ENCODE results near the gene SELP.

Gene SELP

DNA sequence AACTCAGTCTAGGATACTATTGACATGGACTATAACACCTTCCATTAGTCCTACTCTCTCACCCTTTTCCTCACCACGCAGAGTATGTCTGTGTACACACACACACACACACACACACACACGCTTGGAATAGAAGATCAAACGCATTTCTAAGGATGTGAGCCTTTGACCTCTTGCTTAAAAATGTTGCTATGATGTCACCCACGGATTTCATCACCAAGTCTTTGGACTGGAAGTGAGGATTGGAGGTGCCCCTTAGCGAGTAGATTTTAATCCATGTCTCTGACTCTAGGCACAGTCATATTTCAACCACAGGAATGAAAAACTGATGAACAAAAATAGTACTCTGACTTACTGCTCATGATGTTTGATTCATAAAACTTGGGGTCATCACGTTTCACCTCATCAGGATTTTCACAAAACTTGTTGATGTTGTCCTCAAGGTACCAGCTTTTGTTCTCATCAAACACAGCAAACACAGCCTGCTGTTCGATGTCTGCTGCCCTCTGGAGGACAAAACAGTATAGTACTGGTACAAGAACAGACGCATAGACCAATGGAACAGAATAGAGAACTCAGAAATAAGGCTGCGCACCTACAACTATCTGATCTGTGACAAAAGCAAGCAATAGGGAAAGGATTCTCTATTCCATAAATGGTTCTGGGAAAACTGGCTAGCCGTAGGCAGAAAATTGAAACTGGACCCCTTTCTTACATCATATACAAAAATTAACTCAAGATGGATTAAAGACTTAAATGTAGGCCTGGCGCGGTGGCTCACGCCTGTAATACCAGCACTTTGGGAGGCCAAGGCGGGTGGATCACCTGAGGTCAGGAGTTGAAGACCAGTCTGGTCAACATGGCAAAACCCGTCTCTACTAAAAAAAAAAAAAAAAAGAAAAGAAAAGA is 83.6 kb downstream of the SELP start:
- Histone ChIP-seq H4K20me1 (ENCODE audit: insufficient read depth, low read length) (peaks cover 22% of the 10 kb centered on the region; the same call in 1 of the 2 replicates), H3K27me3 (ENCODE audit: low read depth, low read length) (no peaks in the 10 kb centered on the region), H3K36me3 (replicated peaks; ENCODE audit: low read depth, low read length) (peaks cover 81% of the 10 kb centered on the region), H3K79me2 (ENCODE audit: low read length) (peaks cover 70% of the 10 kb centered on the region), H3K9ac (ENCODE audit: low read length) (no peak overlapping the region), H3K4me3 (ENCODE audit: low read length) (no peak overlapping the region), H3K4me1 (ENCODE audit: low read length) (peaks cover 30% of the 10 kb centered on the region), H3K4me2 (ENCODE audit: low read length) (no peak overlapping the region), H3K27ac (ENCODE audit: low read length) (0 out of 2 replicates have a peak overlapping the region, but pooled peaks have one; percentile 17), H3K9me3 (ENCODE audit: insufficient read depth, low read length) (no peaks in the 10 kb centered on the region), H2AFZ (ENCODE audit: low read depth, low read length) (no peak overlapping the region)
- TF ChIP-seq CTCF (IDR thresholded peaks at IDR 0.05; ENCODE audit: low read depth, low read length) (peak; percentile 83), EZH2phosphoT487 (IDR thresholded peaks at IDR 0.05; ENCODE audit: low read depth) (no peak)

DNA sequence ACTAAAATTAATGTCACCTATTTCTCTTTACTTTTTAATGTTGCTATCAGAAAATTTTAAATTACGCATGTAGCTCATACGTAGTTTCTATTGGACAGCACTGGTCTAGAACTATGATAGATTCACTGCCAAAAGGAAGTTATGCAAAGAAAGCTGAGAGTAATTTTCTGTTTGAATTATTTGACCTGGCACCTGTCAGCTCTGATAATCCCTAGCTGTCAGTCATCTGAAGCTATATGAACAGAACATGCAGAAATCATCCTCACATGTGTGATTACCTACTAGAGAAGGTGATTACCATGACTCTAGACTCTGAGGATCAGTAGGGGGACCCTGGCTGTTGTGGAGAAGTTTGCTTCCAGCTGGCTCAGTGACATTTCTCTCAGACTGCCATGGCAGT is 84.5 kb downstream of the SELP start:
- Histone ChIP-seq H3K9me3 (ENCODE audit: insufficient read depth, low read length) (no peaks in the 10 kb centered on the region), H3K27ac (ENCODE audit: low read length) (peak overlapping the region; percentile 17; the same call in 1 of the 2 replicates), H3K4me2 (ENCODE audit: low read length) (no peak overlapping the region)

GRCh38 chr1:169538998-169539871 is 90.7 kb downstream of the SELP start:
- Histone ChIP-seq H3K4me3 (ENCODE audit: low read length) (no peak overlapping the region), H3K36me3 (replicated peaks; ENCODE audit: low read depth, low read length) (peaks cover 87% of the 10 kb centered on the region), H3K4me2 (ENCODE audit: low read length) (no peak overlapping the region), H3K9ac (ENCODE audit: low read length) (no peak overlapping the region), H3K79me2 (ENCODE audit: low read length) (peaks cover 70% of the 10 kb centered on the region), H3K9me3 (ENCODE audit: insufficient read depth, low read length) (no peaks in the 10 kb centered on the region), H4K20me1 (ENCODE audit: insufficient read depth, low read length) (peaks cover 6% of the 10 kb centered on the region; the same call in 1 of the 2 replicates), H3K27ac (ENCODE audit: low read length) (peak overlapping the region; percentile 29), H2AFZ (ENCODE audit: low read depth, low read length) (no peak overlapping the region), H3K27me3 (ENCODE audit: low read depth, low read length) (no peaks in the 10 kb centered on the region), H3K4me1 (ENCODE audit: low read length) (peaks cover 24% of the 10 kb centered on the region)
- no peak for TF ChIP-seq EZH2phosphoT487 (IDR thresholded peaks at IDR 0.05; ENCODE audit: low read depth)
- no peak for TF ChIP-seq CTCF (IDR thresholded peaks at IDR 0.05; ENCODE audit: low read depth, low read length)

More for the DNA sequence above, 84.5 kb downstream of the SELP start:
- Histone ChIP-seq H3K4me1 (ENCODE audit: low read length) (peaks cover 28% of the 10 kb centered on the region), H3K79me2 (ENCODE audit: low read length) (peaks cover 71% of the 10 kb centered on the region), H3K27me3 (ENCODE audit: low read depth, low read length) (no peaks in the 10 kb centered on the region), H3K4me3 (ENCODE audit: low read length) (no peak overlapping the region), H4K20me1 (ENCODE audit: insufficient read depth, low read length) (peaks cover 22% of the 10 kb centered on the region; the same call in 1 of the 2 replicates), H3K9ac (ENCODE audit: low read length) (no peak overlapping the region), H3K36me3 (replicated peaks; ENCODE audit: low read depth, low read length) (peaks cover 82% of the 10 kb centered on the region), H2AFZ (ENCODE audit: low read depth, low read length) (no peak overlapping the region)
- TF ChIP-seq CTCF (IDR thresholded peaks at IDR 0.05; ENCODE audit: low read depth, low read length): no peak
- TF ChIP-seq EZH2phosphoT487 (IDR thresholded peaks at IDR 0.05; ENCODE audit: low read depth): no peak
